Keratinocyte (primary cell): ENCODE results near the gene CLDN6. TPM values are rescaled to one million over a fixed set of nuclear protein-coding genes. Genes with fewer than 3 reads are reported as not detected.

Source experiments
- DNase-seq: peaks from one replicate; pipeline ENCODE4 v3.0.0-alpha.2; 2011; ENCODE audit warnings: low read depth, missing footprints, low spot score
- FAIRE-seq: peaks from 2 replicates; lab custom pipeline; 2011; peaks lifted over from hg19 to GRCh38; lab: Jason Lieb, UNC
- H2AFZ ChIP-seq: 2 replicates; pipeline ENCODE4 v1.6.0; 2012; ENCODE audit warnings: low read length, control low read depth, inconsistent platforms; ENCODE audit not compliant: control insufficient read depth
- H3K27ac ChIP-seq: 2 replicates; pipeline ENCODE4 v1.5.1; 2011; ENCODE audit warnings: low read length; ENCODE audit not compliant: control insufficient read depth, insufficient read depth
- H3K27me3 ChIP-seq: 3 replicates; pipeline ENCODE4 v1.6.0; 2011; ENCODE audit warnings: low read length; ENCODE audit not compliant: control insufficient read depth, insufficient read depth; ENCODE audit errors: extremely low read depth
- H3K36me3 ChIP-seq, 2 experiments: 2 replicates in 1 of 2; 3 replicates in 1 of 2; pipeline ENCODE4 v1.5.1; 2011; ENCODE audit warnings: low read length in 2 of 2, mild to moderate bottlenecking in 1 of 2; ENCODE audit not compliant: control insufficient read depth in 2 of 2, insufficient read depth in 2 of 2; ENCODE audit errors: extremely low read depth in 1 of 2
- H3K4me1 ChIP-seq: 3 replicates; pipeline ENCODE4 v1.5.1; 2011; ENCODE audit warnings: low read length; ENCODE audit not compliant: control insufficient read depth, insufficient read depth; ENCODE audit errors: extremely low read depth
- H3K4me2 ChIP-seq: 3 replicates; pipeline ENCODE4 v1.6.0; 2011; ENCODE audit warnings: low read depth, low read length; ENCODE audit not compliant: control insufficient read depth, insufficient read depth; ENCODE audit errors: extremely low read depth
- H3K4me3 ChIP-seq, 3 experiments: fragments of 200-600 bp in 1 of 3; sonication (generic) in 1 of 3; 2 replicates in 2 of 3; 3 replicates in 1 of 3; pipeline ENCODE4 v1.5.1; 2011 to 2016; ENCODE audit warnings: low read length in 3 of 3, mild to moderate bottlenecking in 3 of 3, control low read depth in 2 of 3, inconsistent platforms in 1 of 3, low read depth in 1 of 3, mixed read lengths in 1 of 3, mixed run types in 1 of 3, moderate library complexity in 1 of 3; ENCODE audit not compliant: control insufficient read depth in 2 of 3, insufficient read depth in 2 of 3; ENCODE audit errors: extremely low read depth in 1 of 3
- H3K79me2 ChIP-seq: 2 replicates; pipeline ENCODE4 v1.6.0; 2012; ENCODE audit warnings: low read length; ENCODE audit not compliant: control insufficient read depth, insufficient read depth
- H3K9ac ChIP-seq: 3 replicates; pipeline ENCODE4 v1.6.0; 2011; ENCODE audit warnings: low read length; ENCODE audit not compliant: control insufficient read depth, insufficient read depth; ENCODE audit errors: extremely low read depth
- H3K9me1 ChIP-seq: 3 replicates; pipeline ENCODE4 v1.6.0; 2011; ENCODE audit warnings: low read length; ENCODE audit not compliant: control insufficient read depth, insufficient read depth; ENCODE audit errors: extremely low read depth
- H3K9me3 ChIP-seq: 2 replicates; pipeline ENCODE4 v1.5.1; 2012; ENCODE audit warnings: low read depth, low read length; ENCODE audit not compliant: control insufficient read depth
- H4K20me1 ChIP-seq: 3 replicates; pipeline ENCODE4 v1.6.0; 2011; ENCODE audit warnings: low read length; ENCODE audit not compliant: control insufficient read depth, insufficient read depth; ENCODE audit errors: extremely low read depth
- CTCF ChIP-seq, 3 experiments: IDR thresholded peaks in 1 of 3; conservative IDR thresholded peaks in 1 of 3; optimal IDR thresholded peaks in 1 of 3; 2 replicates in 2 of 3; 3 replicates in 1 of 3; pipeline versions ENCODE3 to v1.5.1; 2011; ENCODE audit warnings: low read length in 3 of 3, mild to moderate bottlenecking in 3 of 3, moderate library complexity in 2 of 3, control low read depth in 1 of 3, inconsistent platforms in 1 of 3; ENCODE audit not compliant: insufficient read depth in 2 of 3; ENCODE audit errors: extremely low read depth in 1 of 3
- EZH2 ChIP-seq: IDR thresholded peaks from one replicate; pipeline ENCODE4 v1.6.1; 2012; ENCODE audit warnings: inconsistent platforms, mild to moderate bottlenecking, low read length, moderate library complexity
- dilution Hi-C: fragments of 300-500 bp; cut with MboI; formaldehyde crosslinking; loops from one replicate; pipeline ENCODE4 v1.7.0; 2020; ENCODE audit warnings: low sequenced_read_pairs; ENCODE audit not compliant: extremely low pct_ligation_motif_present
- polyA plus RNA-seq, 5 experiments: library from polyadenylated mRNA; depleted of rRNA in 3 of 5; stranded (reverse) in 3 of 5; stranded (forward) in 1 of 5; unstranded in 1 of 5; fragments of >200 nt; gene quantifications; 1 replicate in 1 of 5; 2 replicates in 3 of 5; 3 replicates in 1 of 5; pipeline versions ENCODE4 v1.2.1 to v1.2.3, GENCODE V29; 2011 to 2012; ENCODE audit warnings: missing spikeins in 2 of 5, low read depth in 1 of 5, low replicate concordance in 1 of 5

CLDN6 gene
- polyA plus RNA-seq, 1 donor (not counting 4 experiments of a cell fraction or from before 2014, with no cell fraction given): not detected

GRCh38 chr16:2967211-2967631 is 50.8 kb downstream of the CLDN6 start:
- Histone ChIP-seq H2AFZ (no peak overlapping the region), H3K4me3 (no peak overlapping the region), H4K20me1 (peaks cover 9% of the 10 kb centered on the region), H3K36me3 (no peaks in the 10 kb centered on the region), H3K27me3 (no peaks in the 10 kb centered on the region), H3K4me2 (no peak overlapping the region), H3K9me1 (peaks cover 2% of the 10 kb centered on the region), H3K27ac (no peak overlapping the region), H3K79me2 (peaks cover 11% of the 10 kb centered on the region), H3K9me3 (no peaks in the 10 kb centered on the region), H3K4me1 (peaks cover 31% of the 10 kb centered on the region), H3K9ac (no peak overlapping the region)
- dilution Hi-C loops: no loop called here
- TF ChIP-seq EZH2 (no peak), CTCF (optimal IDR thresholded peaks at IDR 0.05 in 1 of 3, IDR thresholded peaks at IDR 0.05 in 1 of 3, conservative IDR thresholded peaks at IDR 0.05 in 1 of 3; ENCODE audit: extremely low read depth in 1 of 3, insufficient read depth in 2 of 3, low read length in 3 of 3) (no peak)
- FAIRE-seq: no peak
- DNase-seq: no peak

- H3K4me1 ChIP-seq: peaks cover 35% of the 10 kb centered on the region
- H3K79me2 ChIP-seq: peaks cover 11% of the 10 kb centered on the region
- no peak overlapping the region for H3K27ac ChIP-seq
- no peak overlapping the region for H2AFZ ChIP-seq
- peaks cover 9% of the 10 kb centered on the region for H4K20me1 ChIP-seq
- H3K36me3 ChIP-seq: no peaks in the 10 kb centered on the region
- DNase-seq (no peak), FAIRE-seq (no peak)
- TF ChIP-seq EZH2 (no peak), CTCF (optimal IDR thresholded peaks at IDR 0.05 in 1 of 3, IDR thresholded peaks at IDR 0.05 in 1 of 3, conservative IDR thresholded peaks at IDR 0.05 in 1 of 3; ENCODE audit: extremely low read depth in 1 of 3, insufficient read depth in 2 of 3, low read length in 3 of 3) (no peak)
- H3K9me3 ChIP-seq: no peaks in the 10 kb centered on the region
- H3K9ac ChIP-seq: no peak overlapping the region
- peaks cover 2% of the 10 kb centered on the region for H3K9me1 ChIP-seq
- no peaks in the 10 kb centered on the region for H3K27me3 ChIP-seq
- H3K4me3 ChIP-seq: no peak overlapping the region
- no peak overlapping the region for H3K4me2 ChIP-seq
- dilution Hi-C loops: no loop called here
These were observed 51.2 kb downstream of the CLDN6 start for GRCh38 chr16:2966808-2967191.
